ENCODE results near the gene ETFB. TPM values are rescaled to one million over a fixed set of nuclear protein-coding genes. Genes with fewer than 3 reads are reported as not detected.

ETFB gene
- total RNA-seq, 1 donor from 2014 or later = 60.0 TPM

DNA sequence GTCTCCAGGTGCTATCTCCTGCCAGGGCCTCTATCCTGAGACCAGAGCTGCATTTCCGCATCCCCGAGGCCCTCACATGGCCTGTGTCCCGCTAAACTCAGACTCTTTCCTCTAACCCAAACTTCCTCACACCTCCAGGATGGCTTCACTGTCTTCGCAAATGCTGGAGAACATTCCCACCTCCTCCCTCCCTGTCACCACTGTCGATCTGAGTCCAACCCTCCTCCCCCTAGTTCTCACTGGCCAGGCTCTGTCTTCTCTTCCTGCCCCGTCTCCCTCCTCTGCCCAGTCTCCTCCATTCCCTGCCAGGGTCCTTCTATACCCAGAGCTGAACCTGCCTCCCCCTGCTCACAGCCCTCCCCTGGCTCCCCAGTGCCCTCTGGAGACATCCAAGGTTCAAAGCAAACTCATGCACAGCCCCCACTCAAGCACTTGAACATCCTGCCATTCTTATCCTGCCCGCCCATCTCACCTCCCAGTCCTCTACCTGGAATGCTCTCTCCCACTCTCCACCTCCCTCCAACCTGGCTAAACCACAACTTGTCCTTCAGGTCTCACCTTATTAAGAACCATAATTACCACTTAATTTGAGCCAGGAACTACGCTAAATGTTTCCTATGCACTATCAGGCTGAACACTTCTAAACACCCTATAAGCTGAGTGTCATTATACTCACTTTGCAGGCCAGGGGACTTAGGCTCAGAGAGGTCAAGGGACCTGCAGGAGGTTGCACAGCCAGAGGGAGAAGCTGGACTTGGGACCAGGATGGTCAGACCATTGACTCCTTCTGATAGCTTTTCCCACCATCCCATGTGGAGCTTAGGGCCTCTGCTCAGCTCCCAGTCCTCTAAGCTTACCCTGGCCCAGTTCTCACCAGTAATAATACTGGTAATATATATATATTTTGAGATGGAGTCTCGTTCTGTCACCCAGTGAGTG lies 23.3 kb downstream of the ETFB start:
- no peaks in the 10 kb centered on the region for H3K9me3 Mint-ChIP-seq
- H3K36me3 Mint-ChIP-seq = peaks cover 11% of the 10 kb centered on the region
- H3K27ac Mint-ChIP-seq = no peak overlapping the region
- H3K27me3 Mint-ChIP-seq (ENCODE audit: low read depth) = peaks cover 15% of the 10 kb centered on the region
- H3K4me3 Mint-ChIP-seq = peak overlapping the region; percentile 18
- DNase-seq (ENCODE audit: low spot score in 2 of 2, unreplicated experiment in 2 of 2) = no peak
- TF ChIP-seq CTCF (IDR thresholded peaks at IDR 0.05; ENCODE audit: unreplicated experiment) = no peak
- H3K4me1 Mint-ChIP-seq = peaks cover 25% of the 10 kb centered on the region

GRCh38 chr19:51341976-51342580 lies 24.1 kb downstream of the ETFB start, which contains the start of gene VSIG10L:
Gene VSIG10L, minus strand, starts transcription at chr19:51342139. Its CDS starts 15 bp downstream, at chr19:51342124.
- Mint-ChIP-seq H3K27ac (no peak within 1 kb of the TSS), H3K27me3 (ENCODE audit: low read depth) (peaks cover 15% of the 10 kb centered on the region)

DNA sequence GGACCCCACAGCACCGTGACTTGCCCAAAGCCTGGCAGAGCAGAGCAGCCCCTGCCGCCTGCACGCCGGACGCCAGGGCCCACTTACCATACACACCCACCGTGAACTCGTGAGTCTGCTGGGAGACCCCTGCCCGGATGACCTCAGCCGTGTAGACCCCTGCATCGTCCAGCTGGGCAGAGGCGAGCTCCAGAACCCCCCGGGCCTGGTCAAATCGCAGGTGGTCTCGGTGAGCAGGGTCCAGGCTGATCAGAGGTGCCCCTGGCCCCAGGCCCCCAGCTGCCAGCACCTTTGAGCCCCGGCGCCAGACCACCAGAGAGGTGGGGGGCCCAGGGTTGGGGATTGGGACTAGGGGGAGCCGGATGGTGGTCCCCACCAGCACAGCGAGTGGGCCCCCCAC lies 25.1 kb downstream of the ETFB start:
- no peak for DNase-seq (ENCODE audit: low spot score in 2 of 2, unreplicated experiment in 2 of 2)
- Mint-ChIP-seq H3K27me3 (ENCODE audit: low read depth) (peaks cover 15% of the 10 kb centered on the region), H3K27ac (no peak overlapping the region), H3K4me3 (peak overlapping the region; percentile 48), H3K9me3 (no peaks in the 10 kb centered on the region), H3K36me3 (peaks cover 7% of the 10 kb centered on the region), H3K4me1 (peaks cover 25% of the 10 kb centered on the region)
- TF ChIP-seq CTCF (IDR thresholded peaks at IDR 0.05; ENCODE audit: unreplicated experiment) = no peak

More at GRCh38 chr19:51341976-51342580, 24.1 kb downstream of the ETFB start, which contains the start of gene VSIG10L:
- DNase-seq (ENCODE audit: low spot score in 2 of 2, unreplicated experiment in 2 of 2) = no peak
- Mint-ChIP-seq H3K36me3 (peaks cover 7% of the 10 kb centered on the region), H3K4me3 (peak within 1 kb of the TSS; percentile 48), H3K9me3 (no peaks in the 10 kb centered on the region), H3K4me1 (peaks cover 25% of the 10 kb centered on the region)
- no peak for TF ChIP-seq CTCF (IDR thresholded peaks at IDR 0.05; ENCODE audit: unreplicated experiment)

GRCh38 chr19:51339687-51340656 lies 26.2 kb downstream of the ETFB start:
- Mint-ChIP-seq H3K27ac (peak overlapping the region; percentile 93), H3K4me3 (peak overlapping the region; percentile 91), H3K9me3 (no peaks in the 10 kb centered on the region), H3K36me3 (peaks cover 4% of the 10 kb centered on the region), H3K4me1 (peaks cover 25% of the 10 kb centered on the region), H3K27me3 (ENCODE audit: low read depth) (peaks cover 15% of the 10 kb centered on the region)
- peak; percentile 31 for TF ChIP-seq CTCF (IDR thresholded peaks at IDR 0.05; ENCODE audit: unreplicated experiment)
- peak; percentile 97 to 98 for DNase-seq (ENCODE audit: low spot score in 2 of 2, unreplicated experiment in 2 of 2)

DNA sequence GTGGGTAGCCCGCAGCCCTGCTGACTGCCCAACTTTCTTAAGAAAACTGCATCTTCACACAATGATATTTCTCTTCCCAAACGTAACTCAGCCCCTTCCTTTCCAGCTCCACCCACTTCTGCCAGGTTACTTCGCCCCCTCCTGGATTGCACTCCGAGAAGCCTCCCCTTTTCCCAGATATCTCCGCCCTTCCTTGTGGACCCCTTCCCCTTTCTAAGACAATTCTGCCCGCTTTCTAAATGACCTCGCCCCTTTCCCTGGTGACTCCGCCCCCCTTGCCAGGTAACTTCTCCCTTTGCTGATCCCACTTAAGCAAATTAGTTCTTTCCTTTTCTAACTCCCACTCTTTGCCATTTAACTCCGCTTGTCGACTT lies 26.9 kb downstream of the ETFB start:
- peaks cover 2% of the 10 kb centered on the region for H3K36me3 Mint-ChIP-seq
- H3K27me3 Mint-ChIP-seq (ENCODE audit: low read depth) = peaks cover 15% of the 10 kb centered on the region
- H3K4me1 Mint-ChIP-seq = peaks cover 25% of the 10 kb centered on the region
- no peaks in the 10 kb centered on the region for H3K9me3 Mint-ChIP-seq
- no peak for DNase-seq (ENCODE audit: low spot score in 2 of 2, unreplicated experiment in 2 of 2)
- no peak for TF ChIP-seq CTCF (IDR thresholded peaks at IDR 0.05; ENCODE audit: unreplicated experiment)
- peak overlapping the region; percentile 91 for H3K4me3 Mint-ChIP-seq
- peak overlapping the region; percentile 93 for H3K27ac Mint-ChIP-seq
